Chondrocyte (in vitro differentiated cells): Measurements from ENCODE around the gene INPP4B. TPM values are rescaled to one million over a fixed set of nuclear protein-coding genes. Genes with fewer than 3 reads are reported as not detected.

Source experiments
- DNase-seq: peaks from one replicate; pipeline ENCODE4 v3.0.0; 2021; ENCODE audit warnings: mixed read lengths, low spot score
- H3K27ac Mint-ChIP-seq: one replicate; pipeline ENCODE4 v1.8.0; 2021; ENCODE audit warnings: mild to moderate bottlenecking, moderate library complexity, mixed read lengths; ENCODE audit not compliant: unreplicated experiment
- H3K27me3 Mint-ChIP-seq: 2 replicates; pipeline ENCODE4 v1.8.0; 2021; ENCODE audit warnings: low read depth, mixed read lengths
- H3K36me3 Mint-ChIP-seq: 2 replicates; pipeline ENCODE4 v1.8.0; 2021; ENCODE audit warnings: low read depth, mixed read lengths
- H3K4me1 Mint-ChIP-seq: 2 replicates; pipeline ENCODE4 v1.8.0; 2021; ENCODE audit warnings: low read depth, mild to moderate bottlenecking, mixed read lengths
- H3K4me3 Mint-ChIP-seq: one replicate; pipeline ENCODE4 v1.8.0; 2021; ENCODE audit warnings: mild to moderate bottlenecking, moderate library complexity, mixed read lengths; ENCODE audit not compliant: unreplicated experiment
- H3K9me3 Mint-ChIP-seq: 2 replicates; pipeline ENCODE4 v1.8.0; 2021; ENCODE audit warnings: low read depth, mixed read lengths
- CTCF ChIP-seq: fragments of 200-600 bp; sonication (generic); IDR thresholded peaks from 2 replicates; pipeline ENCODE4 v1.5.0; 2021; ENCODE audit warnings: antibody characterized with exemption, mild to moderate bottlenecking, moderate library complexity
- long read RNA-seq: library from polyadenylated mRNA; stranded (forward); transcript quantifications from one replicate; pipeline ENCODE4 v2.0.0, GENCODE V29; 2021
- total RNA-seq: library from RNA; stranded (reverse); gene quantifications from 3 replicates; pipeline ENCODE4 v1.2.1, GENCODE V29; 2021

The INPP4B gene
- total RNA-seq: 18.7 to 30.0 TPM (median 29.2 TPM) in 3 replicates
- long read RNA-seq, partial matches to known transcripts: 9 of 20 reads
- long read RNA-seq, other reads (novel, unspliced or antisense): 11 of 20 reads

- Mint-ChIP-seq H3K27ac (peak within 1 kb of the TSS; percentile 88), H3K9me3 (no peaks in the 10 kb centered on the region), H3K4me3 (peak within 1 kb of the TSS; percentile 94), H3K36me3 (no peaks in the 10 kb centered on the region), H3K27me3 (peaks cover 11% of the 10 kb centered on the region), H3K4me1 (peaks cover 8% of the 10 kb centered on the region)
- TF ChIP-seq CTCF: peak; percentile 37
- DNase-seq: no peak
Observed at GRCh38 chr4:142846108-142846728, at the start of gene INPP4B. Gene INPP4B (minus strand): TSS chr4:142846301.

GRCh38 chr4:142893012-142893411, 46.9 kb upstream of the INPP4B start:
- Mint-ChIP-seq H3K27me3 (peaks cover 3% of the 10 kb centered on the region), H3K36me3 (no peaks in the 10 kb centered on the region), H3K9me3 (peaks cover 45% of the 10 kb centered on the region), H3K4me1 (no peaks in the 10 kb centered on the region), H3K4me3 (no peak overlapping the region), H3K27ac (no peak overlapping the region)
- TF ChIP-seq CTCF: no peak
- DNase-seq: no peak

- H3K36me3 Mint-ChIP-seq: no peaks in the 10 kb centered on the region
- no peaks in the 10 kb centered on the region for H3K9me3 Mint-ChIP-seq
- H3K27ac Mint-ChIP-seq: no peak overlapping the region
- no peak overlapping the region for H3K4me3 Mint-ChIP-seq
- DNase-seq: no peak
- no peaks in the 10 kb centered on the region for H3K27me3 Mint-ChIP-seq
- TF ChIP-seq CTCF: no peak
- H3K4me1 Mint-ChIP-seq: no peaks in the 10 kb centered on the region
Observed at GRCh38 chr4:142886566-142886965, 40.5 kb upstream of the INPP4B start.

- Mint-ChIP-seq H3K9me3 (no peaks in the 10 kb centered on the region), H3K27ac (no peak overlapping the region), H3K4me1 (no peaks in the 10 kb centered on the region), H3K36me3 (no peaks in the 10 kb centered on the region), H3K4me3 (no peak overlapping the region), H3K27me3 (no peaks in the 10 kb centered on the region)
- peak; percentile 66 for TF ChIP-seq CTCF
- DNase-seq: no peak
Observed at GRCh38 chr4:142883040-142883832, 37.1 kb upstream of the INPP4B start.

- Mint-ChIP-seq H3K9me3 (peaks cover 3% of the 10 kb centered on the region), H3K36me3 (no peaks in the 10 kb centered on the region), H3K4me3 (no peak overlapping the region), H3K27me3 (no peaks in the 10 kb centered on the region), H3K4me1 (no peaks in the 10 kb centered on the region), H3K27ac (no peak overlapping the region)
- no peak for TF ChIP-seq CTCF
- no peak for DNase-seq
Observed at GRCh38 chr4:142882159-142882558, 36.1 kb upstream of the INPP4B start.
